OCI-M1 (cell line): ENCODE data around the gene GFOD1.

Experiments
- DNase-seq: peaks from one replicate; lab custom pipeline; 2025; lab: John Stamatoyannopoulos, UW

Gene GFOD1

GRCh38 chr6:13319891-13320564 lies 167.4 kb downstream of the GFOD1 start:
- DNase-seq: no peak

- no peak for DNase-seq
These were observed 168.6 kb downstream of the GFOD1 start for GRCh38 chr6:13318821-13319220.

GRCh38 chr6:13315896-13316295 lies 171.5 kb downstream of the GFOD1 start:
- no peak for DNase-seq

DNA sequence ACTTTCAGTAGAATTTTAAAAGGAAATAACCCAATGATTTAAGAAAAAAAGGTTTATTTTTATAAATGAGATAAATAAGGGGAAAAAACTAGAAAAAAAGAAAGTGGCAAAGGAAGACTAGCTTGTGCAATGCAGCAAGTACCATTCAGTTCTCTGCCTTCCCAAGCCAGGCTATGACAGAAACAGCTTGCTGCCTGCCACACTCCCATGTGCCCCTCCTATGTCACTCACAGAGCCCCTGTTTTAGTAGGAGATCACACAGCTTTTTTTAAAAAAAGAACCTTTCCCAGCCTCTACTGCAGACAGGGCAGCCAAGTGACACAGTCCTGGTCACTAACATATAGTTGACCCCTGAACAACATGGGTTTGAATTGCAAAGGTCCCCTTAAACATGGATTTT lies 172.6 kb downstream of the GFOD1 start:
- no peak for DNase-seq

DNA sequence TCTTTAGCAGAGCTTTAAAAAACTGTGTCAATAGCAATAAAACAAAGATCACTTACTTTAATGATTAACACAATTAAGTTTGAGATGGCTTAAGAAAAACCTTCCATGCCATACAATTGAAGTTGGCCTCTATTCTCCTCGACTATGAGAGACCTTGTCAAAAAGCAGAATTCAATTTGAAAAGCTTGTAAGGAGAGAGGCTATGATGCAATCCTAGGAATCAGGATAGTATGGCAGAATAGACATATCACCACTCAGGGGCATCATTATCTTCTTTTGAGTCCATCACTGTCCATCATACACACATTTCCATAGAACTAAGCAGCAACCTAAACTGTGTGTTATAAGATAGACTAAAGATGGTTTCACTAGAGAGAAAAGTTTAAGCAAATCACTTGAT lies 176.2 kb downstream of the GFOD1 start:
- DNase-seq: peak; percentile 20

GRCh38 chr6:13308332-13308731 lies 179.1 kb downstream of the GFOD1 start:
- no peak for DNase-seq
